GM12801 (cell line): ENCODE results near the gene PHF21B.

Experiments
- TF ChIP-seq, protein P1 (sequence below): IDR thresholded peaks from one replicate; pipeline ENCODE4 v1.5.1; 2011; ENCODE audit warnings: control low read depth; ENCODE audit not compliant: insufficient read length; ENCODE audit errors: extremely low read depth

PHF21B gene

DNA sequence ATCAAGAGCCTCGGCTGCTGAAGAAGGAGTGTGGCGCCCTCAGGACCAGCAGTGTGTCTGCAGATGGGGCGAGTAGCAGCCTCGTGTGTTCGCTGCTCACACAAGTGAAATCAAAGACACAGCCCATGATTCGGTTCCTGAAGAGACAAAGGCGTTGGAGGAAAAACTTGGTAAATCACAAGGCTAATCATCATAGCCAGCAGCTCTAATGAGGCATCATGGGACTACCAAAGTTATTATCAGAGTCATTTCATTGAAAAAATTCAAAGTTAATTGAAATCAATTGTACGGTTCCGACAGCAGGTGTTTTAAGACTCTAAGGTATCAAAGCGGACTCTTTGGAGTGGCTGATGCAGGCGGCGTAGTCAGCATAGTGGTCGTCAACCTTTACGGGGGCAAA, 9.5 kb downstream of the PHF21B start:
- TF ChIP-seq, protein P1, sequence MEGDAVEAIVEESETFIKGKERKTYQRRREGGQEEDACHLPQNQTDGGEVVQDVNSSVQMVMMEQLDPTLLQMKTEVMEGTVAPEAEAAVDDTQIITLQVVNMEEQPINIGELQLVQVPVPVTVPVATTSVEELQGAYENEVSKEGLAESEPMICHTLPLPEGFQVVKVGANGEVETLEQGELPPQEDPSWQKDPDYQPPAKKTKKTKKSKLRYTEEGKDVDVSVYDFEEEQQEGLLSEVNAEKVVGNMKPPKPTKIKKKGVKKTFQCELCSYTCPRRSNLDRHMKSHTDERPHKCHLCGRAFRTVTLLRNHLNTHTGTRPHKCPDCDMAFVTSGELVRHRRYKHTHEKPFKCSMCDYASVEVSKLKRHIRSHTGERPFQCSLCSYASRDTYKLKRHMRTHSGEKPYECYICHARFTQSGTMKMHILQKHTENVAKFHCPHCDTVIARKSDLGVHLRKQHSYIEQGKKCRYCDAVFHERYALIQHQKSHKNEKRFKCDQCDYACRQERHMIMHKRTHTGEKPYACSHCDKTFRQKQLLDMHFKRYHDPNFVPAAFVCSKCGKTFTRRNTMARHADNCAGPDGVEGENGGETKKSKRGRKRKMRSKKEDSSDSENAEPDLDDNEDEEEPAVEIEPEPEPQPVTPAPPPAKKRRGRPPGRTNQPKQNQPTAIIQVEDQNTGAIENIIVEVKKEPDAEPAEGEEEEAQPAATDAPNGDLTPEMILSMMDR = no peak

DNA sequence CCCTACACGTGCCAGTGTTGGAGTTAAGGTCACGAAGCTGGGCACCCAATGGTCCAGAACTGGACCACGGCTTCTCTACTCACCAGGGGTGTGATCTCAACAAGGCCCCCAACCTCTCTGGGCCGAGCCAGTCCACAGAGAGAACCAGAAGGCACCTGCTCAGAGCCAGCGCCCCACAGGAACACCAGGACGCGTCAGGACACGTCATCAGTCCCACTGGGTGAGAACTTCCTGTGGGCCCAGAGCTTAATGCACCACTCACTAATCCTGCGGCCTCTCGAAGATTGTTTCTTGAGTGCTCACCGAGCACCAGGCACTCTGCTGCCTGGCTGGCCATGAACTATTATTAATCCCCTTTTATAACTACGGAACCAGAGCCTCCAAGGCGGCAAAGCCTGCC, 10.1 kb downstream of the PHF21B start:
- TF ChIP-seq, protein P1 = no peak

DNA sequence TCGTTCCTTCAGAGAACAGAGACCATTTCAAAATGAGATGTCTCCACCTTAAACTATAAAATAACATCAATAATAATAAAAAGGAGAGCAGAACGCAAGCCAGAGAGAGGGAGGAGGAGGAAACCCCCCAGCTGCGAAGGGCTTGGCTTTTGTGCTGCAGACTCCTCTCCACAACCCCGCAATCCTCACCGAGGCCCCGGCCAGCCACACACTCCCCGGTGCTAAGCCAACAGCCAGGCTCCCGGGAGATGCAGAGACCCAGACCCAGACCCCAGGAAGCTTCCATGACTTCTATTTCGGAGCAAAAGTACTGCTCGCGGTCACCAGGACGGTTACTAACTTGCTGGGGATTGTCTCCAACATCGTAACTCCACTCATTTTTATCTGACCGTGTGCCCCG, 10.6 kb downstream of the PHF21B start:
- TF ChIP-seq, protein P1 = no peak

DNA sequence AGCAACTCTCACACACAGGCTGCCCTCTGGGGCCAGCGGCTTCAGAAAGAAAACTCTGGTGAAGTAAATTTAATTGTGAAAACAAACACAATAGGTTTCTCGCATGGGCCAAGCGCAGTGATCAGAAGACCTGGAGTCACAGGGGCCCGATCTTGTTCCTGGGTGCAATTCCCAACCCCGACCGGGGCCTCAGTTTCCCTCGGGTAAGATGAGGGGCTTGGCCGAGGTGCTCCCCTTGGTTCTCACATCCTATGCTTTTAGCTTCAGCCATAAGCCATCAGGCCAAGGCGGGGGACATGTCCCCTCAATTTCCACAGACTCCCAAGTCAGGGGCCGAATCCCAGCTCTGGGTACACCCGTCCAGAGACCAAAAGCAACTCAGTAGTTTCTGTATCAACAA, 11.5 kb downstream of the PHF21B start:
- TF ChIP-seq, protein P1 = no peak

DNA sequence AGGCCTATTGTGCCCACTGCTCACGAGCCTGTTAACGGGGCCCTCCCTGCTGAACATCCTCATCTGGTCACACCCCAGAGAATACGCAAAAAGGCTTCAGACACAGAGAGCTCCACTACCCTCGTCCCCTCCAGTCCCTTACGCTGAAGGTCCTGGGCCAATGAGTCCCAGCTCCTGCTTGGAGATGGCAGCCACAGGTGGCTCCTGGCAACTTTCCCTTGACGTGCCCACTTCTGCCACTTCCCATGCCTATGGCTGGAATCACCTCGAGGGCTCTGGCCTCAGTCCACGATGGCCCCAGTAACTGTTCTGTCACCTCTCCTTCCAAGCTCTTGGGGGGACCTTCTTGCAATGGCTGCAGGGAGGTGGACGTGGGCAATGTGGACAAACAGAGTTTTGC, 12.7 kb downstream of the PHF21B start:
- TF ChIP-seq, protein P1 = no peak

DNA sequence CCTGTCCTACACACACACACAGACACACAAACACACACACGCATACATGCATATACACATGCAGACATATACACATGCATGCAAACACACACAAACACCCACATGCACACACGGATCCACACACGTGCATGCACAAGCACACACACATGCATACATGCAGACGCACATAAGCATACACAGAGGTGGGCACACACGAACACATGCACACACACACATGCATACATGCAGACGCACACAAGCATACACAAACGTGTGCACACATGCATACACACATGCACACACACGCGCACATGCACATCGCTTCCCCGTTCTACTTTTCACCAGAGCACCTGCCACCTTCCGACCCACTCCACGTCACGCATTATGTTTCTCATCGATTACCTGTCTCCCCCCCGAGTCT, 13.2 kb downstream of the PHF21B start:
- TF ChIP-seq, protein P1 = no peak

DNA sequence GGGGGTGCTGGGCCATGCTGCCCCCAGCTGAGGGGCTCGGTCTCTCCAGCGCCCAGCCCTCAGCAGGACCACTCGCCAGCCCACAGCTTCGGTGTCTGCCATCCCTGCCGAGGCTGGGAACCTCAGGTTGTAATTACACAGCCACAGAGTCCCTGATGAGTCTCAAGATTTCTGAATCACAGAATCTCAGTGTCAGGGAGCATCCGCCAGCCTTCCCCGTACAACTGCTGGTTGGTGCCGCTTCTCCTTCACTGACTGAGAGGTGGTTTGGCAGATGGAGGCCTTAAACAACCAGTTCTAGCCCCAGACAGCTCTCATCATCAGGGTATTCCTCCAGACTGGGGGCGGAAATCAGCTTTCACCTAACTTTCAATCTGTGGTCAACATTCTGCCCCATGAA, 13.7 kb downstream of the PHF21B start:
- TF ChIP-seq, protein P1 = no peak

DNA sequence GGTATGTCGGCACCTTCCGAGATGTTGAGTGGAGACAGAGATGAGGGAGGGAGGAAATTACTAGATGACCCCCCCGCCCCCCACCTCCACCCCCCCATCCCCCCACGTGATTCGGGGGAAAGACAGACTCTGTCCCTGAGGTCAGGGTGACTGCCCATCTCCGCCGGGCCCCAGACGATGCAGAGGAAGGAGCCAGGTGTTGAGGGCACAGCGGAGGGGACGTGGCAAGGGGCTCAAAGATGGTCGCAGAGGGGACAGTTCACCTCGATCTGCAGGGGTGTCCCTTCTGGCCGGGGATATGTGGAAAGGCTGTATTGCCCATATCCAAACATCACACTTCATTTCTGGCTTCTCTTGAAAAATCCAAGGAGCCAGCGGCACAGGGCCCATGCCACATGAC, 14.1 kb downstream of the PHF21B start:
- TF ChIP-seq, protein P1 = no peak
